Panc1 (cell line): ENCODE measurements around the gene THRSP. TPM values are rescaled to one million over a fixed set of nuclear protein-coding genes. Genes with fewer than 3 reads are reported as not detected.

Experiments used
- ATAC-seq: fragments of 200-7000 bp; cut with Tn5 transposase; 2 replicates; pipeline ENCODE4 v1.9.1; 2020; ENCODE audit warnings: mild to moderate bottlenecking, moderate library complexity
- BruUV-seq: library from RNA; stranded (reverse); fragments of 400-500 nt; replicated peaks from 2 replicates; lab custom pipeline; 2021; lab: Mats Ljungman, UMichigan
- CTCF ChIA-PET: fragments of 300-600 bp; sonication (Branson Sonifier 250); formaldehyde crosslinking; loops from one replicate; lab custom pipeline; 2022; ENCODE audit warnings: antibody characterized with exemption; lab: Charles Lee
- POLR2A ChIA-PET: fragments of 300-600 bp; sonication (Branson Sonifier 250); formaldehyde crosslinking; loops from one replicate; lab custom pipeline; 2022; ENCODE audit warnings: antibody characterized with exemption; lab: Charles Lee
- DNase-seq: peaks from one replicate; pipeline ENCODE4 v3.0.0-alpha.2; 2010; ENCODE audit warnings: low read depth, low spot score
- H3K27ac ChIP-seq: 2 replicates; pipeline ENCODE4 v1.5.1; 2011; ENCODE audit warnings: mild to moderate bottlenecking, low read length, inconsistent platforms
- H3K27me3 ChIP-seq: fragments of 200-500 bp; sonication (Bioruptor generic); 2 replicates; pipeline ENCODE4 v1.6.0; 2014; ENCODE audit warnings: low read length, inconsistent platforms; ENCODE audit not compliant: control insufficient read depth, insufficient read depth
- H3K36me3 ChIP-seq: fragments of 200-500 bp; sonication (Bioruptor generic); 2 replicates; pipeline ENCODE4 v1.5.1; 2014; ENCODE audit warnings: inconsistent platforms, mild to moderate bottlenecking, low read length, moderate library complexity; ENCODE audit not compliant: control insufficient read depth, insufficient read depth
- H3K4me1 ChIP-seq: 2 replicates; pipeline ENCODE4 v1.5.1; 2011; ENCODE audit warnings: inconsistent platforms, mild to moderate bottlenecking, low read length, moderate library complexity; ENCODE audit not compliant: control insufficient read depth, insufficient read depth
- H3K4me3 ChIP-seq, 2 experiments: 2 replicates each; pipeline ENCODE4 v1.5.1; 2011 to 2012; ENCODE audit warnings: low read depth in 2 of 2, low read length in 2 of 2, mild to moderate bottlenecking in 2 of 2, inconsistent platforms in 1 of 2, moderate library complexity in 1 of 2
- H3K9me3 ChIP-seq: fragments of 200-500 bp; sonication (Bioruptor generic); 2 replicates; pipeline ENCODE4 v1.5.1; 2014; ENCODE audit warnings: low read depth, mild to moderate bottlenecking, inconsistent platforms, low read length, moderate library complexity; ENCODE audit not compliant: control insufficient read depth, insufficient read depth
- POLR2AphosphoS5 ChIP-seq: IDR thresholded peaks from 2 replicates; pipeline ENCODE4 v1.6.1; 2012; ENCODE audit warnings: mild to moderate bottlenecking, low read depth, low read length, moderate library complexity
- SIN3A ChIP-seq: IDR thresholded peaks from 2 replicates; pipeline ENCODE4 v1.6.1; 2012; ENCODE audit warnings: low read depth, mild to moderate bottlenecking, low read length, moderate library complexity, borderline replicate concordance; ENCODE audit not compliant: insufficient read depth
- TCF7L2 ChIP-seq: IDR thresholded peaks from 2 replicates; pipeline ENCODE4 v1.6.1; 2011; ENCODE audit warnings: mild to moderate bottlenecking, low read depth, low read length, inconsistent platforms
- in situ Hi-C: cut with HindIII; loops from 2 replicates; pipeline ENCODE4 v1.10.0; 2016; ENCODE audit warnings: low sequenced_read_pairs, low pct_unique_long_range_greater_than_20kb
- intact Hi-C: fragments of 100-400 bp; cut with micrococcal nuclease; formaldehyde crosslinking; loops from one replicate; pipeline ENCODE4 v1.10.0; 2022; ENCODE audit not compliant: unreplicated experiment
- total RNA-seq: library from RNA; stranded (reverse); gene quantifications from one replicate; pipeline ENCODE4 v1.2.1, GENCODE V29; 2021; ENCODE audit not compliant: unreplicated experiment
- TF ChIP-seq, protein P1 (sequence below): fragments of 450-650 bp; IDR thresholded peaks from 2 replicates; pipeline ENCODE4 v1.5.1; 2017; ENCODE audit warnings: mild to moderate bottlenecking
- TF ChIP-seq, protein P2 (sequence below), 2 experiments: IDR thresholded peaks; 2 replicates each; pipeline ENCODE4 v1.6.1; 2011 to 2012; ENCODE audit warnings: low read depth in 2 of 2, control low read depth in 1 of 2, low read length in 1 of 2, mild to moderate bottlenecking in 1 of 2, moderate library complexity in 1 of 2; ENCODE audit not compliant: insufficient read depth in 1 of 2

THRSP gene
- total RNA-seq, 1 experiment from 2014 or later = not detected

DNA sequence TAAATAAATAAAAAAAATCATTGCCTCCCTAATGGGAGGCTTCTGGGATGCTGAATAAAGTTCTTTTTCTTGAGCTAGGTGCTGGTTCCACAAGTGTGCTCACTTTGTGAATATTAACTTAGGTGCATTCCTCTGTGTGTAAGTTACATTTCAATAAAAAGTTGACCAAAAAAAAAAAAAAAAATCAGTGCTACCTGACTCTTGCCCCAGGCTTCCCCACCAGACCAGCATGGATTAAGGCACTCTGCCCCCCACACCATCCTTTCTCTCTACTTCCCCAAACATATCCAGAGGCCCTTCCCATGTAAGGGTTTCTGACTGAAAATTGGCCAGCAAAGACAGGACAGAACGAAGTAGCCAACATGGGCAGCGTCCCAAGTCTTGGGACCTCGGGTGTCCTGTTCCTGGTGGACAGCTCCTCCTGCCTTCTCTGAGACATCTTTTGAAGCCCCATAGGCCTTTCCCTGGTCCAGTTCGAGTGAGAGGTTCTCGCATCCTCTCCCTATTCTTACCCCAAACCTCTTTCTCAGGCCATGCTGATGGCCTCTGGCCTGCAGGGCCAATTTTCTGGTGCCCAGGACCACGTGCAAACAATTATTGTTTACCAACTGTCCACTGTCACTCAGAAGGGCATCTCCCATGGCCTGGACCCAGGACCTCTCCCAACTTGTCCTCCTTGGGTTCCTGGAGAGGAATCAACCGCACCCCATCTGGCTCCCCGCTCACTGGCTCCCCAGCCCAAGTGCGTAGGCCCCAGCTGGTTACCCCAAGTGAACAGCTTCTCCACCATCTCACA, 25.6 kb upstream of the THRSP start:
- no peak overlapping the region for H3K4me3 ChIP-seq
- intact Hi-C loops = no loop called here
- ATAC-seq (no peak), DNase-seq (no peak)
- no peak overlapping the region for H3K27ac ChIP-seq
- in situ Hi-C loops = no loop called here
- no peaks in the 10 kb centered on the region for H3K9me3 ChIP-seq
- CTCF ChIA-PET = no interaction called here
- H3K36me3 ChIP-seq = no peaks in the 10 kb centered on the region
- POLR2A ChIA-PET = no interaction called here
- no TSS peak for BruUV-seq
- TF ChIP-seq, protein P1, sequence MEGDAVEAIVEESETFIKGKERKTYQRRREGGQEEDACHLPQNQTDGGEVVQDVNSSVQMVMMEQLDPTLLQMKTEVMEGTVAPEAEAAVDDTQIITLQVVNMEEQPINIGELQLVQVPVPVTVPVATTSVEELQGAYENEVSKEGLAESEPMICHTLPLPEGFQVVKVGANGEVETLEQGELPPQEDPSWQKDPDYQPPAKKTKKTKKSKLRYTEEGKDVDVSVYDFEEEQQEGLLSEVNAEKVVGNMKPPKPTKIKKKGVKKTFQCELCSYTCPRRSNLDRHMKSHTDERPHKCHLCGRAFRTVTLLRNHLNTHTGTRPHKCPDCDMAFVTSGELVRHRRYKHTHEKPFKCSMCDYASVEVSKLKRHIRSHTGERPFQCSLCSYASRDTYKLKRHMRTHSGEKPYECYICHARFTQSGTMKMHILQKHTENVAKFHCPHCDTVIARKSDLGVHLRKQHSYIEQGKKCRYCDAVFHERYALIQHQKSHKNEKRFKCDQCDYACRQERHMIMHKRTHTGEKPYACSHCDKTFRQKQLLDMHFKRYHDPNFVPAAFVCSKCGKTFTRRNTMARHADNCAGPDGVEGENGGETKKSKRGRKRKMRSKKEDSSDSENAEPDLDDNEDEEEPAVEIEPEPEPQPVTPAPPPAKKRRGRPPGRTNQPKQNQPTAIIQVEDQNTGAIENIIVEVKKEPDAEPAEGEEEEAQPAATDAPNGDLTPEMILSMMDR = no peak
- TF ChIP-seq TCF7L2 (no peak), POLR2AphosphoS5 (no peak), SIN3A (no peak)
- TF ChIP-seq, protein P2, sequence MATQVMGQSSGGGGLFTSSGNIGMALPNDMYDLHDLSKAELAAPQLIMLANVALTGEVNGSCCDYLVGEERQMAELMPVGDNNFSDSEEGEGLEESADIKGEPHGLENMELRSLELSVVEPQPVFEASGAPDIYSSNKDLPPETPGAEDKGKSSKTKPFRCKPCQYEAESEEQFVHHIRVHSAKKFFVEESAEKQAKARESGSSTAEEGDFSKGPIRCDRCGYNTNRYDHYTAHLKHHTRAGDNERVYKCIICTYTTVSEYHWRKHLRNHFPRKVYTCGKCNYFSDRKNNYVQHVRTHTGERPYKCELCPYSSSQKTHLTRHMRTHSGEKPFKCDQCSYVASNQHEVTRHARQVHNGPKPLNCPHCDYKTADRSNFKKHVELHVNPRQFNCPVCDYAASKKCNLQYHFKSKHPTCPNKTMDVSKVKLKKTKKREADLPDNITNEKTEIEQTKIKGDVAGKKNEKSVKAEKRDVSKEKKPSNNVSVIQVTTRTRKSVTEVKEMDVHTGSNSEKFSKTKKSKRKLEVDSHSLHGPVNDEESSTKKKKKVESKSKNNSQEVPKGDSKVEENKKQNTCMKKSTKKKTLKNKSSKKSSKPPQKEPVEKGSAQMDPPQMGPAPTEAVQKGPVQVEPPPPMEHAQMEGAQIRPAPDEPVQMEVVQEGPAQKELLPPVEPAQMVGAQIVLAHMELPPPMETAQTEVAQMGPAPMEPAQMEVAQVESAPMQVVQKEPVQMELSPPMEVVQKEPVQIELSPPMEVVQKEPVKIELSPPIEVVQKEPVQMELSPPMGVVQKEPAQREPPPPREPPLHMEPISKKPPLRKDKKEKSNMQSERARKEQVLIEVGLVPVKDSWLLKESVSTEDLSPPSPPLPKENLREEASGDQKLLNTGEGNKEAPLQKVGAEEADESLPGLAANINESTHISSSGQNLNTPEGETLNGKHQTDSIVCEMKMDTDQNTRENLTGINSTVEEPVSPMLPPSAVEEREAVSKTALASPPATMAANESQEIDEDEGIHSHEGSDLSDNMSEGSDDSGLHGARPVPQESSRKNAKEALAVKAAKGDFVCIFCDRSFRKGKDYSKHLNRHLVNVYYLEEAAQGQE (IDR thresholded peaks at IDR 0.05; ENCODE audit: insufficient read depth in 1 of 2, low read depth in 2 of 2, low read length in 1 of 2) = no peak
- peaks cover 10% of the 10 kb centered on the region for H3K4me1 ChIP-seq
- H3K27me3 ChIP-seq = no peaks in the 10 kb centered on the region

DNA sequence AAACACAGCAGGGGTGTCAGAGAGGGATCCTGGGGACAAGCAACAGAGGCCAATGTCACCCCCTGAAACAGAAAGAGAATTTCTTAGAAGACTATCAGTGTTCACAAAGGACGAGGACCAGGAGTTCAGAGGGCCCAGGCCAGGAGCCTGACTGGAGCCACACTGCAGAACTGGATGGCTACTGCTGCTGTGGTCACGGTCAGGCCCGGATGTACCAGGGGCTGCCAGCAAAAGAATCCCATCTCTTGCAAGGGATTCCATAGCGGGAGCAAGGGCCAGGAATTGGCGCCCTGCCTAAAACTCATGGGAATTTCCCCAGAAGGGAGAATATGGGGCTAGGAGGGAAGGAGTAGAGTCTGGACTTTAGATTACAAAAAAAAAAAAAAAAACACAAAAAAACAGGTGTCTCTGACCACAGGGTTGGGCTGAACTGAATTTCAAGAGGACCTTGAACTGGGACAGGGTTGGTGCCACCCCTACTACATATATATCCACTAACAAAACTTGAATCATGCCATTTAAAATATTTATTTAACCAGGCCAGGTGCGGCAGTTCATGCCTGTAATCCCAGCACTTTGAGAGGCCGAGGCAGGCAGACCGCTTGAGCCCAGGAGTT, 24.9 kb upstream of the THRSP start:
- Histone ChIP-seq H3K4me1 (peaks cover 10% of the 10 kb centered on the region), H3K9me3 (no peaks in the 10 kb centered on the region), H3K36me3 (no peaks in the 10 kb centered on the region), H3K27me3 (no peaks in the 10 kb centered on the region), H3K27ac (no peak overlapping the region), H3K4me3 (no peak overlapping the region)
- TF ChIP-seq POLR2AphosphoS5 (no peak), SIN3A (no peak), TCF7L2 (no peak)
- TF ChIP-seq, protein P1 = no peak
- TF ChIP-seq, protein P2 (IDR thresholded peaks at IDR 0.05; ENCODE audit: insufficient read depth in 1 of 2, low read depth in 2 of 2, low read length in 1 of 2) = no peak
- ChIA-PET POLR2A (no interaction called here), CTCF (no interaction called here)
- BruUV-seq = no TSS peak
- no peak for DNase-seq
- intact Hi-C loops (no loop called here), in situ Hi-C loops (no loop called here)
- ATAC-seq = no peak
